ENCODE measurements around the gene TRAPPC10. TPM values are rescaled to one million over a fixed set of nuclear protein-coding genes. Genes with fewer than 3 reads are reported as not detected.

Gene TRAPPC10
- total RNA-seq, 1 experiment from 2014 or later: 32.9 TPM

GRCh38 chr21:43971992-43972255, 40.2 kb upstream of the TRAPPC10 start:
- H3K79me2 ChIP-seq (ENCODE audit: insufficient read depth, low read length): no peaks in the 10 kb centered on the region
- H4K20me1 ChIP-seq (ENCODE audit: control insufficient read depth, insufficient read depth, insufficient read length): no peaks in the 10 kb centered on the region
- no peak for TF ChIP-seq CTCF (conservative IDR thresholded peaks at IDR 0.05)
- H4K8ac ChIP-seq (replicated peaks; ENCODE audit: insufficient read length, low read depth, low read length): no peak overlapping the region
- H3K27me3 Mint-ChIP-seq (ENCODE audit: low read depth): no peaks in the 10 kb centered on the region
- WGBS (ENCODE audit: extremely low coverage, insufficient read length, low lambda C conversion rate): no CpG with 5 or more reads among the region's 11 CpGs
- no peak overlapping the region for H3K56ac ChIP-seq (ENCODE audit: insufficient read length, low read depth, low read length)
- no peak overlapping the region for H3K4ac ChIP-seq (ENCODE audit: low read depth, low read length)
- H3K27ac Mint-ChIP-seq: peak overlapping the region in 1 of 3 experiments; percentile 65; a peak in 1 of 7 replicates
- no peak overlapping the region for H3K9ac ChIP-seq (ENCODE audit: extremely low read depth, insufficient read length, low read length)
- no peaks in the 10 kb centered on the region for H3K4me1 ChIP-seq (ENCODE audit: insufficient read depth, low read length)
- no peaks in the 10 kb centered on the region for H3K27me3 ChIP-seq (ENCODE audit: insufficient read depth, low read length)
- H2AFZ ChIP-seq (ENCODE audit: low read length): no peak overlapping the region
- no peak overlapping the region for H2BK15ac ChIP-seq (ENCODE audit: low read depth, low read length)
- no peaks in the 10 kb centered on the region for H3K79me1 ChIP-seq (ENCODE audit: insufficient read depth, low read depth, low read length, poor library complexity, severe bottlenecking)
- no peak overlapping the region for H4K5ac ChIP-seq (ENCODE audit: insufficient read length, low read depth, low read length)
- H2BK12ac ChIP-seq (ENCODE audit: insufficient read length, low read depth, low read length): no peak overlapping the region
- H3K18ac ChIP-seq (ENCODE audit: insufficient read length, low read depth, low read length): no peak overlapping the region
- DNase-seq: no peak
- H3K9me3 ChIP-seq (ENCODE audit: control insufficient read depth, low read depth, low read length): no peaks in the 10 kb centered on the region
- no peak overlapping the region for H2BK20ac ChIP-seq (ENCODE audit: low read depth, low read length, poor library complexity, severe bottlenecking)
- no peak overlapping the region for H2BK5ac ChIP-seq (ENCODE audit: insufficient read length, low read length)
- H3K27ac ChIP-seq (ENCODE audit: insufficient read length, low read depth, low read length): no peak overlapping the region
- H3T11ph ChIP-seq (ENCODE audit: low read length): no peak overlapping the region
- H3K4me1 Mint-ChIP-seq: peaks cover 2% of the 10 kb centered on the region in 2 experiments; a peak in 3 of 4 replicates
- no peak overlapping the region for H3K14ac ChIP-seq (ENCODE audit: insufficient read depth, low read length)
- H3K4me3 Mint-ChIP-seq: no peak overlapping the region
- no peak overlapping the region for H2AK5ac ChIP-seq (ENCODE audit: insufficient read length, low read length)
- no peaks in the 10 kb centered on the region for H3K36me3 Mint-ChIP-seq (ENCODE audit: insufficient read depth in 1 of 3, low read depth in 3 of 3)
- no peak overlapping the region for H3K23ac ChIP-seq (ENCODE audit: insufficient read length, low read depth, low read length)
- no peak overlapping the region for H3K4me2 ChIP-seq (ENCODE audit: insufficient read depth, insufficient read length, low read length)
- H3K23me2 ChIP-seq (ENCODE audit: insufficient read length, low read depth, low read length, poor library complexity, severe bottlenecking): no peaks in the 10 kb centered on the region
- no peak overlapping the region for H4K91ac ChIP-seq (ENCODE audit: insufficient read length, low read depth, low read length)
- H3K9me3 Mint-ChIP-seq: peaks cover 4 to 5% of the 10 kb centered on the region in 2 experiments; a peak in 3 of 5 replicates
- no peak overlapping the region for H2BK120ac ChIP-seq (ENCODE audit: low read depth, low read length, poor library complexity, severe bottlenecking)

Measured in H9 (cell line).